Body of pancreas (tissue), 4 donors: ENCODE measurements around the gene TMEM38A.

Experiments
- POLR2A ChIP-seq, 3 donors: fragments of 450-650 bp; IDR thresholded peaks; one replicate each; pipeline ENCODE4 v1.6.1; 2016; ENCODE audit warnings: antibody characterized with exemption in 3 of 3, mild to moderate bottlenecking in 2 of 3
- TF ChIP-seq, protein P1 (sequence below), 7 experiments: fragments of 450-650 bp in 4 of 7; fragments of 200-600 bp in 3 of 7; sonication (generic) in 3 of 7; IDR thresholded peaks; one replicate each; pipeline ENCODE4 v1.5.1; 2016 to 2019; ENCODE audit warnings: antibody characterized with exemption in 7 of 7

DNA sequence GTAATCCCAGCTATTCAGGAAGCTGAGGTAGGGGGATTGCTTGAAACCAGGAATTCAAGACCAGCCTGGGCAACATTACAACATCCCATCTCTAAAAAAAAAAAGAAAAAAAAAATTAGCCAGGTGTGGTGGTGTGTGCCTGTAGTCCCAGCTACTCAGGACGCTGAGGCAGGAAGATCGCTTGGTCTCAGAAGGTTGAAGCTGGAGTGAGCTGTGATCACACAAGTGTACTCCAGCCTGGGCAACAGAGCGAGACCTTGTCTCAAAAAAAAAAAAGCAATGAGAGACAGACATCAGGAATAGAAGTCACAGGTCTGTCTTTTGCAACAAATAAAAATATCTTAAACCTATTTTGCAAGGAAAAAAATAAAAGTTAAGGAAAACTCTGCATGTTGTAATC is 23.3 kb downstream of the TMEM38A start:
- TF ChIP-seq, protein P1, sequence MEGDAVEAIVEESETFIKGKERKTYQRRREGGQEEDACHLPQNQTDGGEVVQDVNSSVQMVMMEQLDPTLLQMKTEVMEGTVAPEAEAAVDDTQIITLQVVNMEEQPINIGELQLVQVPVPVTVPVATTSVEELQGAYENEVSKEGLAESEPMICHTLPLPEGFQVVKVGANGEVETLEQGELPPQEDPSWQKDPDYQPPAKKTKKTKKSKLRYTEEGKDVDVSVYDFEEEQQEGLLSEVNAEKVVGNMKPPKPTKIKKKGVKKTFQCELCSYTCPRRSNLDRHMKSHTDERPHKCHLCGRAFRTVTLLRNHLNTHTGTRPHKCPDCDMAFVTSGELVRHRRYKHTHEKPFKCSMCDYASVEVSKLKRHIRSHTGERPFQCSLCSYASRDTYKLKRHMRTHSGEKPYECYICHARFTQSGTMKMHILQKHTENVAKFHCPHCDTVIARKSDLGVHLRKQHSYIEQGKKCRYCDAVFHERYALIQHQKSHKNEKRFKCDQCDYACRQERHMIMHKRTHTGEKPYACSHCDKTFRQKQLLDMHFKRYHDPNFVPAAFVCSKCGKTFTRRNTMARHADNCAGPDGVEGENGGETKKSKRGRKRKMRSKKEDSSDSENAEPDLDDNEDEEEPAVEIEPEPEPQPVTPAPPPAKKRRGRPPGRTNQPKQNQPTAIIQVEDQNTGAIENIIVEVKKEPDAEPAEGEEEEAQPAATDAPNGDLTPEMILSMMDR (IDR thresholded peaks at IDR 0.05), result no peak
- no peak for TF ChIP-seq POLR2A (IDR thresholded peaks at IDR 0.05)
